Heart left ventricle (tissue), 13 donors: Measurements from ENCODE around the gene ZFYVE27.

ENCODE experiments used
- CTCF ChIP-seq, 12 donors: fragments of 200-600 bp; sonication (generic) in 4 of 12; IDR thresholded peaks; one replicate each; pipeline versions ENCODE4 v1.5.0 to v1.8.0; 2018 to 2022; ENCODE audit warnings: antibody characterized with exemption in 12 of 12, mild to moderate bottlenecking in 5 of 12
- POLR2A ChIP-seq, 2 donors: fragments of 450-650 bp; IDR thresholded peaks; one replicate each; pipeline ENCODE4 v1.6.1; 2017; ENCODE audit warnings: antibody characterized with exemption in 2 of 2, mild to moderate bottlenecking in 2 of 2, moderate library complexity in 2 of 2
- donor health status: ischemic (EF 13 %, LVEDD 7.1; RV severe dilation, severe dysfunction).
- donor health status: DM: no; HTN: yes; CAD: no.
- donor health status: DM: no; HTN: no; CAD: no.
- donor health status: ischemic (EF 25% LVEDD 6.9; RV normal size, moderate dysfunction).
- donor health status: ischemic (EF 25% LVEDD 5.7; RV mildly dilated, moderate dysfunction).
- donor health status: ischemic (EF 35%, LVEDD 5.7; RV mildly dilated, moderate dysfunction).
- donor health status: nonischemic (EF 11% LVEDD 7.7; RV severe dilation, severe dysfunction).
- donor health status: DM: yes; HTN: yes; CAD: no.
- donor health status: PGD.
- donor health status: ischemic (EF 29% LVEDD 5.4; RV normal size, mild dysfunction).
- donor health status: nonischemic (EF 23%, LVEDD 6.1; RV moderate dilation, normal function).

DNA sequence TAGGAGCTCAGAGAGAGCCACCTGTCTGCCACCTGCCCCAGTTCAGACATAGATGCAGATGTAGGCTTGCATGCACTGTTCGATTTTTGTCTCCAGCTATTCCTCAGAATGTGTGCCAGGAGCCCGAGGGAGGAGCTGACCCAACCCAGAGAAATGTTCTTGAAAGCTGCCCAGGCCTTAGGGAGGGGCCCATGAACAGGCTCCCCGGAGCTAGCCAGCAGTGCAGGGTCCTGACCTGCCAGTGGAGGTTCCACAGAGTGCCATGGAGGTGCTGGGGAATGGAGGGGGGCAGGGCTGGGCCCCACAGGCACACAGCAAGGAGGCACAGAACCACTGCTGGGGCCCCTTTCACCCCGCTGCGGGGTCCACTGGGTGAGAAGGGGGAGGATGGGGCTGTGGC, 64.5 kb downstream of the ZFYVE27 start:
- TF ChIP-seq CTCF (IDR thresholded peaks at IDR 0.05), result no peak
- no peak for TF ChIP-seq POLR2A (IDR thresholded peaks at IDR 0.05)
